Measurements from ENCODE around the gene ZNF764.
"Not testable (repeated sequence)": the region's sequence is repeated elsewhere in the genome, so short reads cannot be mapped to it uniquely, and the experiment has no call there.

The ZNF764 gene

GRCh38 chr16:30539000-30539964, 18.9 kb downstream of the ZNF764 start:
- no peak overlapping the region for H3K27ac ChIP-seq (ENCODE audit: low read depth, low read length)
- H3K27me3 ChIP-seq (ENCODE audit: control insufficient read depth in 5 of 5, insufficient read depth in 4 of 5, low read length in 5 of 5): no peaks in the 10 kb centered on the region
- peaks cover 4 to 24% (median 13%) of the 10 kb centered on the region in 5 donors for H3K4me1 ChIP-seq (ENCODE audit: control insufficient read depth in 5 of 5, insufficient read depth in 5 of 5, low read length in 5 of 5)
- H3K9ac ChIP-seq (ENCODE audit: low read length in 5 of 5): peak overlapping the region in 1 of 5 donors; percentile 39
- no peaks in the 10 kb centered on the region for H3K36me3 ChIP-seq (ENCODE audit: control insufficient read depth in 5 of 5, insufficient read depth in 5 of 5, low read length in 5 of 5)
- no peaks in the 10 kb centered on the region for H3K9me3 ChIP-seq (ENCODE audit: control insufficient read depth in 5 of 5, low read length in 5 of 5)
- H3K4me3 ChIP-seq (ENCODE audit: low read depth in 1 of 5, low read length in 5 of 5): no peak overlapping the region

- H3K9me3 ChIP-seq (ENCODE audit: control insufficient read depth in 5 of 5, low read length in 5 of 5); H3K27me3 ChIP-seq (ENCODE audit: control insufficient read depth in 5 of 5, insufficient read depth in 4 of 5, low read length in 5 of 5); H3K9ac ChIP-seq (ENCODE audit: low read length in 5 of 5); H3K4me3 ChIP-seq (ENCODE audit: low read depth in 1 of 5, low read length in 5 of 5): not testable (repeated sequence)
- H3K36me3 ChIP-seq (ENCODE audit: control insufficient read depth in 5 of 5, insufficient read depth in 5 of 5, low read length in 5 of 5): peaks cover 0 to 14% (median 9%) of the 10 kb centered on the region in 5 donors
- H3K4me1 ChIP-seq (ENCODE audit: control insufficient read depth in 5 of 5, insufficient read depth in 5 of 5, low read length in 5 of 5): peaks cover 3 to 36% (median 26%) of the 10 kb centered on the region in 5 donors
- H3K27ac ChIP-seq (ENCODE audit: low read depth, low read length): peak overlapping the region; percentile 96
Observed at GRCh38 chr16:30536391-30537024, 21.7 kb downstream of the ZNF764 start.

- H3K36me3 ChIP-seq (ENCODE audit: control insufficient read depth in 5 of 5, insufficient read depth in 5 of 5, low read length in 5 of 5): peaks cover 0 to 21% (median 15%) of the 10 kb centered on the region in 5 donors
- peak overlapping the region in 4 of 5 donors; percentile 90 to 94 (median 92) for H3K9ac ChIP-seq (ENCODE audit: low read length in 5 of 5)
- H3K9me3 ChIP-seq (ENCODE audit: control insufficient read depth in 5 of 5, low read length in 5 of 5): no peaks in the 10 kb centered on the region
- H3K4me1 ChIP-seq (ENCODE audit: control insufficient read depth in 5 of 5, insufficient read depth in 5 of 5, low read length in 5 of 5): peaks cover 2 to 30% (median 26%) of the 10 kb centered on the region in 5 donors
- H3K27ac ChIP-seq (ENCODE audit: low read depth, low read length): peak overlapping the region; percentile 96
- H3K27me3 ChIP-seq (ENCODE audit: control insufficient read depth in 5 of 5, insufficient read depth in 4 of 5, low read length in 5 of 5): no peaks in the 10 kb centered on the region
- H3K4me3 ChIP-seq (ENCODE audit: low read depth in 1 of 5, low read length in 5 of 5): peak overlapping the region; percentile 79 to 90 (median 88)
Observed at GRCh38 chr16:30535777-30536190, 22.4 kb downstream of the ZNF764 start.

GRCh38 chr16:30535106-30535776, 22.9 kb downstream of the ZNF764 start:
- no peaks in the 10 kb centered on the region for H3K9me3 ChIP-seq (ENCODE audit: control insufficient read depth in 5 of 5, low read length in 5 of 5)
- peaks cover 2 to 30% (median 26%) of the 10 kb centered on the region in 5 donors for H3K4me1 ChIP-seq (ENCODE audit: control insufficient read depth in 5 of 5, insufficient read depth in 5 of 5, low read length in 5 of 5)
- H3K4me3 ChIP-seq (ENCODE audit: low read depth in 1 of 5, low read length in 5 of 5): peak overlapping the region; percentile 79 to 90 (median 88)
- H3K27me3 ChIP-seq (ENCODE audit: control insufficient read depth in 5 of 5, insufficient read depth in 4 of 5, low read length in 5 of 5): no peaks in the 10 kb centered on the region
- H3K9ac ChIP-seq (ENCODE audit: low read length in 5 of 5): peak overlapping the region; percentile 73 to 94 (median 91)
- H3K36me3 ChIP-seq (ENCODE audit: control insufficient read depth in 5 of 5, insufficient read depth in 5 of 5, low read length in 5 of 5): peaks cover 0 to 24% (median 17%) of the 10 kb centered on the region in 5 donors
- peak overlapping the region; percentile 96 for H3K27ac ChIP-seq (ENCODE audit: low read depth, low read length)

GRCh38 chr16:30534368-30535105, 23.6 kb downstream of the ZNF764 start, which contains the start of gene ZNF747:
ZNF747 (minus strand) TSS chr16:30534858; CDS start chr16:30534679, 179 bp downstream.
- peak within 1 kb of the TSS; percentile 79 to 90 (median 88) for H3K4me3 ChIP-seq (ENCODE audit: low read depth in 1 of 5, low read length in 5 of 5)

GRCh38 chr16:30533748-30534367, 24.3 kb downstream of the ZNF764 start:
- Histone ChIP-seq H3K9ac (ENCODE audit: low read length in 5 of 5) (peak overlapping the region in 4 of 5 donors; percentile 90 to 94 (median 92)), H3K9me3 (ENCODE audit: control insufficient read depth in 5 of 5, low read length in 5 of 5) (no peaks in the 10 kb centered on the region), H3K36me3 (ENCODE audit: control insufficient read depth in 5 of 5, insufficient read depth in 5 of 5, low read length in 5 of 5) (peaks cover 0 to 24% (median 17%) of the 10 kb centered on the region in 5 donors), H3K4me1 (ENCODE audit: control insufficient read depth in 5 of 5, insufficient read depth in 5 of 5, low read length in 5 of 5) (peaks cover 5 to 37% (median 31%) of the 10 kb centered on the region in 5 donors), H3K4me3 (ENCODE audit: low read depth in 1 of 5, low read length in 5 of 5) (peak overlapping the region; percentile 26 to 90 (median 82)), H3K27ac (ENCODE audit: low read depth, low read length) (peak overlapping the region; percentile 96), H3K27me3 (ENCODE audit: control insufficient read depth in 5 of 5, insufficient read depth in 4 of 5, low read length in 5 of 5) (no peaks in the 10 kb centered on the region)

More at GRCh38 chr16:30534368-30535105, 23.6 kb downstream of the ZNF764 start, which contains the start of gene ZNF747:
- peaks cover 0 to 24% (median 17%) of the 10 kb centered on the region in 5 donors for H3K36me3 ChIP-seq (ENCODE audit: control insufficient read depth in 5 of 5, insufficient read depth in 5 of 5, low read length in 5 of 5)
- no peaks in the 10 kb centered on the region for H3K9me3 ChIP-seq (ENCODE audit: control insufficient read depth in 5 of 5, low read length in 5 of 5)
- H3K4me1 ChIP-seq (ENCODE audit: control insufficient read depth in 5 of 5, insufficient read depth in 5 of 5, low read length in 5 of 5): peaks cover 2 to 30% (median 26%) of the 10 kb centered on the region in 5 donors
- peak within 1 kb of the TSS; percentile 73 to 94 (median 91) for H3K9ac ChIP-seq (ENCODE audit: low read length in 5 of 5)
- no peaks in the 10 kb centered on the region for H3K27me3 ChIP-seq (ENCODE audit: control insufficient read depth in 5 of 5, insufficient read depth in 4 of 5, low read length in 5 of 5)
- peak within 1 kb of the TSS; percentile 96 for H3K27ac ChIP-seq (ENCODE audit: low read depth, low read length)

GRCh38 chr16:30533146-30533522, 25.0 kb downstream of the ZNF764 start:
- Histone ChIP-seq H3K27ac (ENCODE audit: low read depth, low read length) (no peak overlapping the region), H3K4me3 (ENCODE audit: low read depth in 1 of 5, low read length in 5 of 5) (peak overlapping the region in 1 of 5 donors; percentile 2), H3K36me3 (ENCODE audit: control insufficient read depth in 5 of 5, insufficient read depth in 5 of 5, low read length in 5 of 5) (peaks cover 0 to 24% (median 17%) of the 10 kb centered on the region in 5 donors), H3K9ac (ENCODE audit: low read length in 5 of 5) (no peak overlapping the region), H3K9me3 (ENCODE audit: control insufficient read depth in 5 of 5, low read length in 5 of 5) (no peaks in the 10 kb centered on the region), H3K4me1 (ENCODE audit: control insufficient read depth in 5 of 5, insufficient read depth in 5 of 5, low read length in 5 of 5) (peaks cover 5 to 42% (median 32%) of the 10 kb centered on the region in 5 donors), H3K27me3 (ENCODE audit: control insufficient read depth in 5 of 5, insufficient read depth in 4 of 5, low read length in 5 of 5) (no peaks in the 10 kb centered on the region)

- H3K4me3 ChIP-seq (ENCODE audit: low read depth in 1 of 5, low read length in 5 of 5): no peak overlapping the region
Observed at GRCh38 chr16:30532285-30533145, 25.7 kb downstream of the ZNF764 start.

More at GRCh38 chr16:30532285-30533145, 25.7 kb downstream of the ZNF764 start:
- no peaks in the 10 kb centered on the region for H3K9me3 ChIP-seq (ENCODE audit: control insufficient read depth in 5 of 5, low read length in 5 of 5)
- no peak overlapping the region for H3K9ac ChIP-seq (ENCODE audit: low read length in 5 of 5)
- H3K27me3 ChIP-seq (ENCODE audit: control insufficient read depth in 5 of 5, insufficient read depth in 4 of 5, low read length in 5 of 5): no peaks in the 10 kb centered on the region
- peaks cover 8 to 48% (median 37%) of the 10 kb centered on the region in 5 donors for H3K4me1 ChIP-seq (ENCODE audit: control insufficient read depth in 5 of 5, insufficient read depth in 5 of 5, low read length in 5 of 5)
- H3K36me3 ChIP-seq (ENCODE audit: control insufficient read depth in 5 of 5, insufficient read depth in 5 of 5, low read length in 5 of 5): peaks cover 0 to 24% (median 17%) of the 10 kb centered on the region in 5 donors
- H3K27ac ChIP-seq (ENCODE audit: low read depth, low read length): no peak overlapping the region

Data from subcutaneous abdominal adipose tissue (tissue), 5 donors.